SK-N-SH (cell line): Measurements from ENCODE around the gene RPRD2.

Source experiments
- ELF1 ChIP-seq: IDR thresholded peaks from 2 replicates; pipeline ENCODE4 v1.4.0; 2012
- EP300 ChIP-seq, 2 experiments: IDR thresholded peaks; 2 replicates each; pipeline versions ENCODE4 v1.4.0 to v1.6.1; 2012; ENCODE audit warnings: borderline replicate concordance in 1 of 2, low read depth in 1 of 2, low read length in 1 of 2
- FOXM1 ChIP-seq: IDR thresholded peaks from 2 replicates; pipeline ENCODE4 v1.4.0; 2012; ENCODE audit warnings: low read depth, mild to moderate bottlenecking
- JUND ChIP-seq: IDR thresholded peaks from 2 replicates; pipeline ENCODE4 v1.4.0; 2012
- MEF2A ChIP-seq: IDR thresholded peaks from 2 replicates; pipeline ENCODE4 v1.4.0; 2012; ENCODE audit warnings: low read depth, borderline replicate concordance
- POLR2AphosphoS5 ChIP-seq: IDR thresholded peaks from 2 replicates; pipeline ENCODE4 v1.6.1; 2012; ENCODE audit warnings: low read depth, low read length
- SIN3A ChIP-seq: IDR thresholded peaks from 2 replicates; pipeline ENCODE4 v1.6.1; 2012; ENCODE audit warnings: low read depth, mild to moderate bottlenecking, low read length, moderate library complexity, borderline replicate concordance
- TAF1 ChIP-seq: IDR thresholded peaks from 2 replicates; pipeline ENCODE4 v1.6.1; 2012; ENCODE audit warnings: low read depth, mild to moderate bottlenecking, low read length, moderate library complexity, borderline replicate concordance
- YY1 ChIP-seq: IDR thresholded peaks from 2 replicates; pipeline ENCODE4 v1.4.0; 2012; ENCODE audit warnings: low read depth, mild to moderate bottlenecking
- TF ChIP-seq, protein P1 (sequence below): fragments of 200-600 bp; sonication (generic); IDR thresholded peaks from 2 replicates; pipeline ENCODE4 v1.6.1; 2017; ENCODE audit warnings: antibody characterized with exemption, mild to moderate bottlenecking, moderate library complexity
- TF ChIP-seq, protein P2 (sequence below): IDR thresholded peaks from 2 replicates; pipeline ENCODE4 v1.4.0; 2012; ENCODE audit warnings: low read depth, borderline replicate concordance

- TF ChIP-seq POLR2AphosphoS5 (no peak), FOXM1 (no peak), TAF1 (no peak), YY1 (no peak), MEF2A (no peak), EP300 (IDR thresholded peaks at IDR 0.05; ENCODE audit: borderline replicate concordance in 1 of 2, low read depth in 1 of 2, low read length in 1 of 2) (no peak), JUND (no peak), SIN3A (no peak), ELF1 (no peak)
- TF ChIP-seq, protein P1, sequence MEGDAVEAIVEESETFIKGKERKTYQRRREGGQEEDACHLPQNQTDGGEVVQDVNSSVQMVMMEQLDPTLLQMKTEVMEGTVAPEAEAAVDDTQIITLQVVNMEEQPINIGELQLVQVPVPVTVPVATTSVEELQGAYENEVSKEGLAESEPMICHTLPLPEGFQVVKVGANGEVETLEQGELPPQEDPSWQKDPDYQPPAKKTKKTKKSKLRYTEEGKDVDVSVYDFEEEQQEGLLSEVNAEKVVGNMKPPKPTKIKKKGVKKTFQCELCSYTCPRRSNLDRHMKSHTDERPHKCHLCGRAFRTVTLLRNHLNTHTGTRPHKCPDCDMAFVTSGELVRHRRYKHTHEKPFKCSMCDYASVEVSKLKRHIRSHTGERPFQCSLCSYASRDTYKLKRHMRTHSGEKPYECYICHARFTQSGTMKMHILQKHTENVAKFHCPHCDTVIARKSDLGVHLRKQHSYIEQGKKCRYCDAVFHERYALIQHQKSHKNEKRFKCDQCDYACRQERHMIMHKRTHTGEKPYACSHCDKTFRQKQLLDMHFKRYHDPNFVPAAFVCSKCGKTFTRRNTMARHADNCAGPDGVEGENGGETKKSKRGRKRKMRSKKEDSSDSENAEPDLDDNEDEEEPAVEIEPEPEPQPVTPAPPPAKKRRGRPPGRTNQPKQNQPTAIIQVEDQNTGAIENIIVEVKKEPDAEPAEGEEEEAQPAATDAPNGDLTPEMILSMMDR: no peak
- TF ChIP-seq, protein P2, sequence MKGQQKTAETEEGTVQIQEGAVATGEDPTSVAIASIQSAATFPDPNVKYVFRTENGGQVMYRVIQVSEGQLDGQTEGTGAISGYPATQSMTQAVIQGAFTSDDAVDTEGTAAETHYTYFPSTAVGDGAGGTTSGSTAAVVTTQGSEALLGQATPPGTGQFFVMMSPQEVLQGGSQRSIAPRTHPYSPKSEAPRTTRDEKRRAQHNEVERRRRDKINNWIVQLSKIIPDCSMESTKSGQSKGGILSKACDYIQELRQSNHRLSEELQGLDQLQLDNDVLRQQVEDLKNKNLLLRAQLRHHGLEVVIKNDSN: no peak
These were observed 12.2 kb downstream of the RPRD2 start for GRCh38 chr1:150376110-150376509.
